ENCODE data around the gene TP53TG3C.
"Not testable (repeated sequence)": the region's sequence is repeated elsewhere in the genome, so short reads cannot be mapped to it uniquely, and the experiment has no call there.

TP53TG3C gene
- total RNA-seq: 0 reads per million in 2 donors

- not testable (repeated sequence) for DNase-seq
Observed at GRCh38 chr16:33193926-33194325, at the start of gene TP53TG3C. Gene TP53TG3C (plus strand): TSS chr16:33194226. CDS start chr16:33194294, 68 bp downstream.

All from T-helper 9 cell (primary cell).